ENCODE results near the gene PEPD. TPM values are rescaled to one million over a fixed set of nuclear protein-coding genes. Genes with fewer than 3 reads are reported as not detected.
A peak's percentile ranks its signal among the peaks of the same experiment; 100 is the strongest.

Gene PEPD
- polyA plus RNA-seq, 3 donors = 61.5 to 218 (median 171) TPM

DNA sequence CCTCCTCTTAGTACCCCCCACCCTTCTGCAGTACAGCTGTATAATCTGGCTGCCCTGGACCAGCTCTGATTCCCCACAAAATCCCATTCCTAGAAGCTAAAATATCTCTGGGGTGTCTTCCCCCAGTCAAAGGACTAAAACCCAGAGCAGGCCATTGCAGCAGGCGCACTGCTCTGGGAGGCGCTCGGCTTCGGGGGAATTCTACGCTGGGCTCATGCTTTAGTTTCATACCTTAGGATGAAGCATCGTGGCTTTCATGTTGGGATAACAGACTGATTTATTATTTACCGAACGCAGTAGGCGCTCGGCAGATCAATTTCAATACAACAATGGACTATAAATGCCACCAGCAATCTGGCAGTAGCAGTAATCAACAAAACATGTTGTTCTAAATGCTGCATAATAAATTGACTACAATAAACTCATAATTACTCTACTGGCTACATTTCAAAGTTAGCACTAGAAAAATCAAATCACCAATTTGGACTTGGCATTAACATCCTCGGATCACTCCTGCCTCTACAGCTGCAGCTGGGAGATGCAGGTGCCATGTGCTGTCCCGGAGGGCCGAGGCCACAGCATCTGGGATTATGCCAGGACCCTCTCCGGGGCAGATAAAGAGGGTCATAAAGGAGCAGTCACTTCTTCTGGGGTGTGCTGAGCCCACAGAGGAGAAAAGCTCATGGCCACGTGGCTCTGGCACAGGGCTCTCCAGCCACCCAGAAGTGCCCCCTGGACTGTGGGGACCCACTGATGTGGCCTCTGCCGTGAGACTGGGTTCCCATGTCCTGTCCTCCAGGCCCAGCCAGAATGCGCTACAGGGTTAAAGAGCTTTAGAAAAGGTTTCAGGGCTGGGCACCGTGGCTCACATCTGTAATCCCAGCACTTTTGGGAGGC lies 112.8 kb downstream of the PEPD start:
- no peaks in the 10 kb centered on the region for H3K36me3 ChIP-seq (replicated peaks in 1 of 2; ENCODE audit: control insufficient read depth in 1 of 2, insufficient read depth in 2 of 2, low read length in 2 of 2)
- Mint-ChIP-seq H3K4me3 (no peak overlapping the region), H3K27me3 (ENCODE audit: low read depth in 3 of 3) (peaks cover 0 to 4% (median 0%) of the 10 kb centered on the region in 3 donors), H3K27ac (no peak overlapping the region), H3K4me1 (peaks cover 35% of the 10 kb centered on the region), H3K36me3 (peaks cover 8 to 15% of the 10 kb centered on the region in 2 donors), H3K9me3 (no peaks in the 10 kb centered on the region)
- H3K27me3 ChIP-seq (ENCODE audit: control insufficient read depth in 2 of 2, insufficient read depth in 2 of 2, low read length in 2 of 2) = no peaks in the 10 kb centered on the region
- no peaks in the 10 kb centered on the region for H3K9me3 ChIP-seq (replicated peaks in 1 of 2; ENCODE audit: control insufficient read depth in 1 of 2, insufficient read depth in 1 of 2, low read length in 2 of 2)
- no peak overlapping the region for H3K27ac ChIP-seq (ENCODE audit: low read depth in 1 of 2, low read length in 2 of 2)
- no peak overlapping the region for H2AFZ ChIP-seq (ENCODE audit: insufficient read depth, low read depth, low read length, poor library complexity, severe bottlenecking)
- TF ChIP-seq, protein P1, sequence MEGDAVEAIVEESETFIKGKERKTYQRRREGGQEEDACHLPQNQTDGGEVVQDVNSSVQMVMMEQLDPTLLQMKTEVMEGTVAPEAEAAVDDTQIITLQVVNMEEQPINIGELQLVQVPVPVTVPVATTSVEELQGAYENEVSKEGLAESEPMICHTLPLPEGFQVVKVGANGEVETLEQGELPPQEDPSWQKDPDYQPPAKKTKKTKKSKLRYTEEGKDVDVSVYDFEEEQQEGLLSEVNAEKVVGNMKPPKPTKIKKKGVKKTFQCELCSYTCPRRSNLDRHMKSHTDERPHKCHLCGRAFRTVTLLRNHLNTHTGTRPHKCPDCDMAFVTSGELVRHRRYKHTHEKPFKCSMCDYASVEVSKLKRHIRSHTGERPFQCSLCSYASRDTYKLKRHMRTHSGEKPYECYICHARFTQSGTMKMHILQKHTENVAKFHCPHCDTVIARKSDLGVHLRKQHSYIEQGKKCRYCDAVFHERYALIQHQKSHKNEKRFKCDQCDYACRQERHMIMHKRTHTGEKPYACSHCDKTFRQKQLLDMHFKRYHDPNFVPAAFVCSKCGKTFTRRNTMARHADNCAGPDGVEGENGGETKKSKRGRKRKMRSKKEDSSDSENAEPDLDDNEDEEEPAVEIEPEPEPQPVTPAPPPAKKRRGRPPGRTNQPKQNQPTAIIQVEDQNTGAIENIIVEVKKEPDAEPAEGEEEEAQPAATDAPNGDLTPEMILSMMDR (IDR thresholded peaks at IDR 0.05) = no peak
- no peaks in the 10 kb centered on the region for H3K79me2 ChIP-seq (ENCODE audit: insufficient read depth, low read length)
- intact Hi-C loops (cut with micrococcal nuclease) = loop anchor here (10.0 kb wide), 2 partner anchors 104 to 264 kb away; partner anchors contain the start of gene CEBPA (in 2 of the 2)
- DNase-seq = no peak
- no peak overlapping the region for H3K4me3 ChIP-seq (replicated peaks in 1 of 3; ENCODE audit: low read depth in 2 of 3, low read length in 3 of 3)
- H3K4me1 ChIP-seq (ENCODE audit: control insufficient read depth in 1 of 2, insufficient read depth in 2 of 2, low read length in 2 of 2) = peaks cover 26 to 40% of the 10 kb centered on the region in 2 donors
- no peak overlapping the region for H3K9ac ChIP-seq (ENCODE audit: insufficient read depth, low read length, poor library complexity, severe bottlenecking)
- 98% methylated on average over 15 of the region's 18 CpGs for WGBS (ENCODE audit: insufficient coverage)
- no peak overlapping the region for H3K4me2 ChIP-seq (replicated peaks; ENCODE audit: extremely low read depth, low read length, poor library complexity, severe bottlenecking)
- H4K20me1 ChIP-seq (ENCODE audit: insufficient read depth, low read length) = no peaks in the 10 kb centered on the region

GRCh38 chr19:33408116-33408515 lies 113.5 kb downstream of the PEPD start:
- H3K9me3 Mint-ChIP-seq = no peaks in the 10 kb centered on the region
- Histone ChIP-seq H3K9ac (ENCODE audit: insufficient read depth, low read length, poor library complexity, severe bottlenecking) (no peak overlapping the region), H3K4me1 (ENCODE audit: control insufficient read depth in 1 of 2, insufficient read depth in 2 of 2, low read length in 2 of 2) (peaks cover 33 to 47% of the 10 kb centered on the region in 2 donors), H3K36me3 (replicated peaks in 1 of 2; ENCODE audit: control insufficient read depth in 1 of 2, insufficient read depth in 2 of 2, low read length in 2 of 2) (no peaks in the 10 kb centered on the region), H3K4me2 (replicated peaks; ENCODE audit: extremely low read depth, low read length, poor library complexity, severe bottlenecking) (no peak overlapping the region), H2AFZ (ENCODE audit: insufficient read depth, low read depth, low read length, poor library complexity, severe bottlenecking) (no peak overlapping the region), H3K27ac (ENCODE audit: low read depth in 1 of 2, low read length in 2 of 2) (no peak overlapping the region), H3K9me3 (replicated peaks in 1 of 2; ENCODE audit: control insufficient read depth in 1 of 2, insufficient read depth in 1 of 2, low read length in 2 of 2) (no peaks in the 10 kb centered on the region), H3K79me2 (ENCODE audit: insufficient read depth, low read length) (no peaks in the 10 kb centered on the region), H3K4me3 (replicated peaks in 1 of 3; ENCODE audit: low read depth in 2 of 3, low read length in 3 of 3) (no peak overlapping the region), H4K20me1 (ENCODE audit: insufficient read depth, low read length) (no peaks in the 10 kb centered on the region), H3K27me3 (ENCODE audit: control insufficient read depth in 2 of 2, insufficient read depth in 2 of 2, low read length in 2 of 2) (no peaks in the 10 kb centered on the region)
- TF ChIP-seq, protein P1 (IDR thresholded peaks at IDR 0.05) = no peak
- H3K4me3 Mint-ChIP-seq = no peak overlapping the region
- peaks cover 8 to 15% of the 10 kb centered on the region in 2 donors for H3K36me3 Mint-ChIP-seq
- WGBS (ENCODE audit: insufficient coverage) = 85% methylated on average over 10 of the region's 13 CpGs
- intact Hi-C loops (cut with micrococcal nuclease) = loop anchor here (10.0 kb wide), 2 partner anchors 103 to 263 kb away; partner anchors contain the start of gene CEBPA (in 2 of the 2)
- peaks cover 0 to 4% (median 0%) of the 10 kb centered on the region in 3 donors for H3K27me3 Mint-ChIP-seq (ENCODE audit: low read depth in 3 of 3)
- no peak for DNase-seq
- H3K4me1 Mint-ChIP-seq = peaks cover 37% of the 10 kb centered on the region
- H3K27ac Mint-ChIP-seq = peak overlapping the region in 1 of 7 donors; percentile 45
